Body of pancreas (tissue), 4 donors: Measurements from ENCODE around the gene OR2A25. TPM values are rescaled to one million over a fixed set of nuclear protein-coding genes. Genes with fewer than 3 reads are reported as not detected.
"Not testable (repeated sequence)": the region's sequence is repeated elsewhere in the genome, so short reads cannot be mapped to it uniquely, and the experiment has no call there.

Source experiments
- ATAC-seq: fragments of 150-250 bp; one replicate; pipeline ENCODE4 v1.9.1; 2016
- DNase-seq, 4 donors: peaks; one replicate each; pipeline ENCODE4 v3.0.0-alpha.2; 2019
- H3K27ac ChIP-seq, 4 donors: fragments of 200-600 bp; sonication (generic); 1 replicate in 3 of 4; 2 replicates in 1 of 4; pipeline versions ENCODE4 v1.5.1 to v1.6.1; 2016 to 2019; ENCODE audit warnings: mild to moderate bottlenecking in 1 of 4, mixed read lengths in 1 of 4, moderate library complexity in 1 of 4
- H3K27me3 ChIP-seq, 2 donors: fragments of 200-600 bp; sonication (generic); one replicate each; pipeline ENCODE4 v1.6.0; 2016; ENCODE audit warnings: mild to moderate bottlenecking in 1 of 2
- H3K36me3 ChIP-seq, 2 donors: fragments of 200-600 bp; sonication (generic); replicated peaks in 1 of 2; 2 replicates each; pipeline ENCODE4 v1.5.1; 2016; ENCODE audit warnings: low read depth in 2 of 2; ENCODE audit not compliant: insufficient read depth in 1 of 2
- H3K4me1 ChIP-seq: fragments of 200-600 bp; sonication (generic); one replicate; pipeline ENCODE4 v1.6.0; 2016
- H3K4me3 ChIP-seq, 2 donors: fragments of 200-600 bp; sonication (generic); 1 replicate in 1 of 2; 2 replicates in 1 of 2; pipeline ENCODE4 v1.5.1; 2016 to 2019
- H3K9me3 ChIP-seq, 3 donors: fragments of 200-600 bp; sonication (generic); 1 replicate in 2 of 3; 2 replicates in 1 of 3; pipeline ENCODE4 v1.5.1; 2016
- POLR2A ChIP-seq, 3 donors: fragments of 450-650 bp; IDR thresholded peaks; one replicate each; pipeline ENCODE4 v1.6.1; 2016; ENCODE audit warnings: antibody characterized with exemption in 3 of 3, mild to moderate bottlenecking in 2 of 3
- whole genome bisulfite sequencing, 2 donors: methylation state at CpG; one replicate each; pipeline ENCODE4 v1.1.5; 2017; 5-methylcytosine and 5-hydroxymethylcytosine counted together
- intact Hi-C: fragments of 100-400 bp; cut with DNase I; formaldehyde crosslinking; loops from one replicate; pipeline ENCODE4 v1.15.1; 2023
- total RNA-seq, 2 donors: library from RNA; depleted of rRNA; stranded (reverse); fragments of >200 nt; gene quantifications; one replicate each; pipeline ENCODE4 v1.1.0, GENCODE V29; 2016
- TF ChIP-seq, protein P1 (sequence below), 7 experiments: fragments of 450-650 bp in 4 of 7; fragments of 200-600 bp in 3 of 7; sonication (generic) in 3 of 7; IDR thresholded peaks; one replicate each; pipeline ENCODE4 v1.5.1; 2016 to 2019; ENCODE audit warnings: antibody characterized with exemption in 7 of 7

Gene OR2A25
- total RNA-seq, 2 donors from 2014 or later: not detected

DNA sequence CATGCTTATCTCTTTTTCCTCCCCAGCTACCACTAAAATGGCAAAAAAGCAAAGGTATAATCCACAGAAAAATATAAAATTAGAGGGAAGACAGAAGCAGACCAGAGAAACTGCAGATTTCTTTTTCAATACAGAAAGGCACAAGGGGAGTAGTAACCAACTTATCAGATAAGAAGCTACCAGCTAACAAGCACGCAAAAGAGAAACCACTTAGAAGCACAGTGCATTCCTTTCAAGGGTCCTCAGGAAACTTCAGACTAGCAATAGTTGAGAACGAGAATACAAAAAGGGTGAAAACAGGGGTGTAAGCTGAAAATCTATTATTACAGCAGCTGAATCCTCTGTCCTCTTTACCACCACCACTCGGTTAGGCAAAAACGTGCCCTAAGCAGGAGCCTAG, 30.7 kb upstream of the OR2A25 start:
- ATAC-seq (no peak), DNase-seq (no peak)
- TF ChIP-seq, protein P1, sequence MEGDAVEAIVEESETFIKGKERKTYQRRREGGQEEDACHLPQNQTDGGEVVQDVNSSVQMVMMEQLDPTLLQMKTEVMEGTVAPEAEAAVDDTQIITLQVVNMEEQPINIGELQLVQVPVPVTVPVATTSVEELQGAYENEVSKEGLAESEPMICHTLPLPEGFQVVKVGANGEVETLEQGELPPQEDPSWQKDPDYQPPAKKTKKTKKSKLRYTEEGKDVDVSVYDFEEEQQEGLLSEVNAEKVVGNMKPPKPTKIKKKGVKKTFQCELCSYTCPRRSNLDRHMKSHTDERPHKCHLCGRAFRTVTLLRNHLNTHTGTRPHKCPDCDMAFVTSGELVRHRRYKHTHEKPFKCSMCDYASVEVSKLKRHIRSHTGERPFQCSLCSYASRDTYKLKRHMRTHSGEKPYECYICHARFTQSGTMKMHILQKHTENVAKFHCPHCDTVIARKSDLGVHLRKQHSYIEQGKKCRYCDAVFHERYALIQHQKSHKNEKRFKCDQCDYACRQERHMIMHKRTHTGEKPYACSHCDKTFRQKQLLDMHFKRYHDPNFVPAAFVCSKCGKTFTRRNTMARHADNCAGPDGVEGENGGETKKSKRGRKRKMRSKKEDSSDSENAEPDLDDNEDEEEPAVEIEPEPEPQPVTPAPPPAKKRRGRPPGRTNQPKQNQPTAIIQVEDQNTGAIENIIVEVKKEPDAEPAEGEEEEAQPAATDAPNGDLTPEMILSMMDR (IDR thresholded peaks at IDR 0.05): no peak
- TF ChIP-seq POLR2A (IDR thresholded peaks at IDR 0.05): no peak
- intact Hi-C loops: no loop called here
- H3K27ac ChIP-seq: no peak overlapping the region
- H3K27me3 ChIP-seq: no peaks in the 10 kb centered on the region
- no peak overlapping the region for H3K4me3 ChIP-seq
- H3K4me1 ChIP-seq: peaks cover 7% of the 10 kb centered on the region
- 74 to 79% methylated on average over 4 of the region's 4 CpGs for WGBS, 2 donors
- H3K36me3 ChIP-seq: no peaks in the 10 kb centered on the region
- H3K9me3 ChIP-seq: no peaks in the 10 kb centered on the region

DNA sequence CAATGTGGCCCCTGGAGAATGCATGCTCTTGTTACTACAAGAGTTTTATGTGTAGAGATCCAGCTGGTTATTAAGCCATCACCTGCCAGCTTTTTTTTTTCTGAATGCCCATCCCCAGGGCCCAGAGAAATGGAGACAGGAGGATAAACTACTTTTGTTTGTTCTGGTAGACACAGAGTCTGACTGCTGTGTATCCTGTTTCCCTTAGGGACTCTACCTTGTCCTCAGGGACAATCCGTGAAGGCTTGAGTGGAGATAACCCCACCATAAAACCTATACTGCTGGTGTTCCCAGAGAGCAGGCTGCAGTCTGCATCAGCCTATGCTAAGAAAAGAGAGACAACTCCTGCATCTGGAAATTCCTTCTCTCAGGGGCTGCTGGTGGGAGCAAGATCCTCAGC, 21.0 kb upstream of the OR2A25 start, which contains the start of gene OR2A5:
TSS of gene OR2A5 (plus strand) at position 301 of the 400 bp plus-strand sequence. CDS start 1,454 bp downstream, outside the sequence.
- Histone ChIP-seq H3K9me3 (no peaks in the 10 kb centered on the region), H3K4me1 (no peaks in the 10 kb centered on the region), H3K4me3 (no peak within 1 kb of the TSS), H3K27ac (no peak within 1 kb of the TSS), H3K36me3 (no peaks in the 10 kb centered on the region), H3K27me3 (no peaks in the 10 kb centered on the region)
- TF ChIP-seq, protein P1 (IDR thresholded peaks at IDR 0.05): no peak
- ATAC-seq (no peak), DNase-seq (no peak)
- intact Hi-C loops: no loop called here
- whole genome bisulfite sequencing, 2 donors: 64 to 100% methylated on average over 1 of the region's 1 CpG

DNA sequence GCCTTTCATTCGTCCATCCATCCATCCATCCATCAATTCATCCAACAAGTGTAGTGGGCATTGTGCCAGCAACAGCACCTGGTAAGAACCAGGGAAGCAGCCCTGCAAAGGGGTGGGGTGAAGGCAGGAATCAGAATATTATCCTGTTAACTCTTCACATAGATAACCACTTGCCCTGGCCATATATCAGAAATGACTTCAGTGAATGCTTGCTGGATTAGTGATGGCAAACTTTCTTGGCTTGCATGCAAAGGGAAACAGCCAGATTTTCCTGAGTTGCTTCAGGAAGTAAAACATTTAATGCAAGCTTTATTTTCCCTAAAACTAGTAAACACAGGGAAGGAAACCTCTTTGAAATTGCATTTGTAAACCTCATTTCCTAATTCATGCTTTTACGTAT, 20.1 kb upstream of the OR2A25 start:
- Histone ChIP-seq H3K27me3 (no peaks in the 10 kb centered on the region), H3K27ac (no peak overlapping the region), H3K4me1 (no peaks in the 10 kb centered on the region), H3K36me3 (no peaks in the 10 kb centered on the region), H3K9me3 (no peaks in the 10 kb centered on the region), H3K4me3 (no peak overlapping the region)
- ATAC-seq (no peak), DNase-seq (no peak)
- WGBS, 2 donors: 44 to 51% methylated on average over 2 of the region's 2 CpGs
- intact Hi-C loops: no loop called here
- TF ChIP-seq POLR2A (IDR thresholded peaks at IDR 0.05): no peak
- TF ChIP-seq, protein P1 (IDR thresholded peaks at IDR 0.05): no peak

DNA sequence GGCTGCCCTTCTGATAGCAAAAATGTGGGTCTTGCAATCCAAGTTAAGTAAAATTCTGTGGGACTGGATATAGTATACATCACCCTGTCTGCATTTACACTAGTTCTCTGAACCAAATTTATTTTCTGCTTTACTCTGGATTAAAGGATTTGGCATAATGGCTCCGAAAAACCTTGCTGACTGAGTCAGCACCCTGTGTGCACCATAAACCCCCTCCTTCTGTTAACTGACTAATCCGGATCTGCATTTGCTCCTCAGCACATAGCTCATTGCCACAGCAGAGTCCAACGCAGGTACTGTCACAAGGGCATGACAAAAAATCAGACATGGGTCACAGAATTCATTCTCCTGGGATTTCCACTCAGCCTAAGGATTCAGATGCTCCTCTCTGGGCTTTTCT, 19.5 kb upstream of the OR2A25 start:
- Histone ChIP-seq H3K9me3 (no peaks in the 10 kb centered on the region), H3K36me3 (no peaks in the 10 kb centered on the region), H3K27me3 (no peaks in the 10 kb centered on the region), H3K27ac (no peak overlapping the region), H3K4me3 (no peak overlapping the region), H3K4me1 (no peaks in the 10 kb centered on the region)
- DNase-seq: no peak
- TF ChIP-seq POLR2A (IDR thresholded peaks at IDR 0.05): no peak
- TF ChIP-seq, protein P1 (IDR thresholded peaks at IDR 0.05): no peak
- WGBS, 2 donors: 56 to 65% methylated on average over 3 of the region's 3 CpGs
- intact Hi-C loops: no loop called here
- no peak for ATAC-seq

DNA sequence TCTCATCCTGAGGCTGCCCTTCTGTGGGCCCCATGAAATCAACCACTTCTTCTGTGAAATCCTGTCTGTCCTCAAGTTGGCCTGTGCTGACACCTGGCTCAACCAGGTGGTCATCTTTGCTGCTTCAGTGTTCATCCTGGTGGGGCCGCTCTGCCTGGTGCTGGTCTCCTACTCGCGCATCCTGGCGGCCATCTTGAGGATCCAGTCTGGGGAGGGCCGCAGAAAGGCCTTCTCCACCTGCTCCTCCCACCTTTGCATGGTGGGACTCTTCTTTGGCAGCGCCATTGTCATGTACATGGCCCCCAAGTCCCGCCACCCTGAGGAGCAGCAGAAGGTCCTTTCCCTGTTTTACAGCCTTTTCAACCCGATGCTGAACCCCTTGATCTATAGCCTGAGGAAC, 18.7 kb upstream of the OR2A25 start:
- 93 to 95% methylated on average over 7 to 8 of the region's 8 CpGs for WGBS, 2 donors
- H3K4me1 ChIP-seq, ATAC-seq, H3K27ac ChIP-seq, H3K9me3 ChIP-seq, H3K27me3 ChIP-seq, intact Hi-C loops, H3K36me3 ChIP-seq, H3K4me3 ChIP-seq, DNase-seq: not testable (repeated sequence)
